DOHH2 (cell line): ENCODE measurements around the gene UNC5C.

ENCODE experiments used
- H3F3A ChIP-seq: fragments of 200-600 bp; sonication (generic), shearing (Covaris generic); 2 replicates; pipeline ENCODE4 v1.6.0; 2016; ENCODE audit warnings: antibody characterized with exemption, mild to moderate bottlenecking; ENCODE audit not compliant: control insufficient read depth, insufficient read depth
- H3K27ac ChIP-seq: fragments of 200-600 bp; sonication (generic); 2 replicates; pipeline ENCODE4 v1.5.1; 2014; ENCODE audit warnings: low read depth, mild to moderate bottlenecking, low read length, moderate library complexity
- H3K27me3 ChIP-seq: fragments of 200-600 bp; sonication (generic); 2 replicates; pipeline ENCODE4 v1.6.1; 2014; ENCODE audit warnings: mild to moderate bottlenecking, low read length, mixed read lengths; ENCODE audit not compliant: control insufficient read depth
- H3K36me3 ChIP-seq: fragments of 200-600 bp; sonication (generic); 2 replicates; pipeline ENCODE4 v1.6.1; 2014; ENCODE audit warnings: mild to moderate bottlenecking, low read length, moderate library complexity, mixed read lengths; ENCODE audit not compliant: control insufficient read depth
- H3K4me1 ChIP-seq: fragments of 200-600 bp; sonication (generic); 2 replicates; pipeline ENCODE4 v1.6.1; 2014; ENCODE audit warnings: mild to moderate bottlenecking, low read length, mixed read lengths; ENCODE audit not compliant: control insufficient read depth
- H3K4me2 ChIP-seq: fragments of 200-600 bp; sonication (generic); 2 replicates; pipeline ENCODE4 v1.6.0; 2014; ENCODE audit warnings: mild to moderate bottlenecking, low read length, moderate library complexity
- H3K4me3 ChIP-seq: fragments of 200-600 bp; sonication (generic); 2 replicates; pipeline ENCODE4 v1.5.1; 2014; ENCODE audit warnings: mild to moderate bottlenecking, low read length, mixed read lengths
- H3K79me2 ChIP-seq: fragments of 200-600 bp; sonication (generic); 2 replicates; pipeline ENCODE4 v1.6.1; 2014; ENCODE audit warnings: mild to moderate bottlenecking, low read length, mixed read lengths; ENCODE audit not compliant: control insufficient read depth
- H3K9me2 ChIP-seq: fragments of 200-600 bp; sonication (generic); replicated peaks from 2 replicates; pipeline ENCODE4 v1.6.1; 2014; ENCODE audit warnings: mild to moderate bottlenecking, low read length, mixed read lengths; ENCODE audit not compliant: control insufficient read depth
- H3K9me3 ChIP-seq: fragments of 200-600 bp; sonication (generic); 2 replicates; pipeline ENCODE4 v1.6.1; 2014; ENCODE audit warnings: antibody characterized with exemption, low read length, mixed read lengths; ENCODE audit not compliant: control insufficient read depth, insufficient read depth
- H4K20me1 ChIP-seq: fragments of 200-600 bp; sonication (generic); 2 replicates; pipeline ENCODE4 v1.6.0; 2014; ENCODE audit warnings: low read depth, mild to moderate bottlenecking, antibody characterized with exemption, low read length, moderate library complexity; ENCODE audit not compliant: control insufficient read depth, insufficient read depth
- EZH2phosphoT487 ChIP-seq: fragments of 200-600 bp; sonication (generic); IDR thresholded peaks from 2 replicates; pipeline ENCODE4 v1.6.1; 2017; ENCODE audit warnings: borderline replicate concordance, mild to moderate bottlenecking, antibody characterized with exemption, low read length, moderate library complexity, mixed read lengths
- TF ChIP-seq, protein P1 (sequence below): fragments of 200-600 bp; sonication (generic); IDR thresholded peaks from one replicate; pipeline ENCODE4 v1.5.1; 2014; ENCODE audit warnings: antibody characterized with exemption, mild to moderate bottlenecking, low read depth, low read length; ENCODE audit not compliant: poor library complexity, severe bottlenecking

The UNC5C gene

DNA sequence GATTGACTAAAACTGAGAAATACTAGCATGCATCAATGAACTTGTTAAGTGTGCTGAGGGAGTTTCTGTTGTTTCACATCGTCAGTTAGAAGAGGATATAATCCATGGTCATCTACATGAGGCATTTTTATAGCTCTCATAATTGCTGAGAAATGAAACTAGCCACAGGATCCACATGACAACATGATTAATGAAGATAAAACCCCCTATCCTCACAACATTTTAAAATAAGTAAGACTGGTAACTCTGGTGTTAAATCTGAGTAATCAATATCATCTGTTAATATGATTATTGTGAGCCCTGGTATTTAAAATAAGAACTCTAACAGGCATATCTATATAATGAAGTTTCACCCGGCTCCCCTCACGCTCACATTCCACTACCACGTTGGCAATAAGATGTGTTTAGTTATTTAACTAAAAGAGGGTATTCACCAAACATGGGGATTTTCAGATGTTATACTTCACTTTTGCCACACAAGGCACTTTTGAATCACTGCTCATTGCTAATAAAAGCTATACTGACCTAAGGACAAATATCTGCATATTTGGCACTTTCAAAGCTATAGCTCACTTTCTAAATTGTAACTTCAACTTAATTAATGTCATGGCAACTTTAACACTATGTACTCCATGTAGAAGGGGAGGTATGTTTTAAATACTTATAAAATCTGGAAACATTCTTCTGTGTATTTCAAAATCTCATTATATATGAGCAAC is 6.7 kb downstream of the UNC5C start:
- Histone ChIP-seq H3K4me2 (no peak overlapping the region), H3K27ac (no peak overlapping the region)

DNA sequence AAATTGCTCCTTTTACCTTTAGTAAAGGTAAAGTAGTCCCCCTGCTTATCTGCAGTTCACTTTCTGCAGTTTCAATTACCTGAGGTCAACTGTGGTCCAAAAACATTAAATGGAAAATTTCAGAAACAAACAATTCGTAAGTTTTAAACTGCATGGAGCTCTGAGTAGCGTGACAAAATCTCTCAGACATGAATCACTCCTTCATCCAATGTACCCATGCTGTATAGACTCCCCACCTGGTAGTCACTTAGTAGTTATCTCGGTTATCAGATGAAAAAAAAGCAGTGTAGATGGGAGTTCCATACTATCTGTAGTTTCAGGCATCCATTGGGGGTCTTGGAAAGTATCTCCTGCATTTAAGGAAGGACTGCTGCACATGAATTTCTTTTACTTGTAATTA is 7.7 kb downstream of the UNC5C start:
- TF ChIP-seq, protein P1, sequence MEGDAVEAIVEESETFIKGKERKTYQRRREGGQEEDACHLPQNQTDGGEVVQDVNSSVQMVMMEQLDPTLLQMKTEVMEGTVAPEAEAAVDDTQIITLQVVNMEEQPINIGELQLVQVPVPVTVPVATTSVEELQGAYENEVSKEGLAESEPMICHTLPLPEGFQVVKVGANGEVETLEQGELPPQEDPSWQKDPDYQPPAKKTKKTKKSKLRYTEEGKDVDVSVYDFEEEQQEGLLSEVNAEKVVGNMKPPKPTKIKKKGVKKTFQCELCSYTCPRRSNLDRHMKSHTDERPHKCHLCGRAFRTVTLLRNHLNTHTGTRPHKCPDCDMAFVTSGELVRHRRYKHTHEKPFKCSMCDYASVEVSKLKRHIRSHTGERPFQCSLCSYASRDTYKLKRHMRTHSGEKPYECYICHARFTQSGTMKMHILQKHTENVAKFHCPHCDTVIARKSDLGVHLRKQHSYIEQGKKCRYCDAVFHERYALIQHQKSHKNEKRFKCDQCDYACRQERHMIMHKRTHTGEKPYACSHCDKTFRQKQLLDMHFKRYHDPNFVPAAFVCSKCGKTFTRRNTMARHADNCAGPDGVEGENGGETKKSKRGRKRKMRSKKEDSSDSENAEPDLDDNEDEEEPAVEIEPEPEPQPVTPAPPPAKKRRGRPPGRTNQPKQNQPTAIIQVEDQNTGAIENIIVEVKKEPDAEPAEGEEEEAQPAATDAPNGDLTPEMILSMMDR: no peak
- TF ChIP-seq EZH2phosphoT487: no peak
- Histone ChIP-seq H3F3A (no peaks in the 10 kb centered on the region), H3K4me3 (no peak overlapping the region), H3K36me3 (no peaks in the 10 kb centered on the region), H3K4me2 (no peak overlapping the region), H3K79me2 (no peaks in the 10 kb centered on the region), H3K27ac (no peak overlapping the region), H3K9me3 (no peaks in the 10 kb centered on the region), H3K4me1 (no peaks in the 10 kb centered on the region), H4K20me1 (no peaks in the 10 kb centered on the region), H3K27me3 (no peaks in the 10 kb centered on the region), H3K9me2 (no peaks in the 10 kb centered on the region)

More for the DNA sequence above, 6.7 kb downstream of the UNC5C start:
- TF ChIP-seq EZH2phosphoT487: no peak
- TF ChIP-seq, protein P1: no peak
- Histone ChIP-seq H3K79me2 (no peaks in the 10 kb centered on the region), H3K27me3 (no peaks in the 10 kb centered on the region), H3K9me2 (no peaks in the 10 kb centered on the region), H3K4me1 (no peaks in the 10 kb centered on the region), H3K36me3 (no peaks in the 10 kb centered on the region), H3F3A (no peaks in the 10 kb centered on the region), H4K20me1 (no peaks in the 10 kb centered on the region), H3K9me3 (no peaks in the 10 kb centered on the region), H3K4me3 (no peak overlapping the region)

DNA sequence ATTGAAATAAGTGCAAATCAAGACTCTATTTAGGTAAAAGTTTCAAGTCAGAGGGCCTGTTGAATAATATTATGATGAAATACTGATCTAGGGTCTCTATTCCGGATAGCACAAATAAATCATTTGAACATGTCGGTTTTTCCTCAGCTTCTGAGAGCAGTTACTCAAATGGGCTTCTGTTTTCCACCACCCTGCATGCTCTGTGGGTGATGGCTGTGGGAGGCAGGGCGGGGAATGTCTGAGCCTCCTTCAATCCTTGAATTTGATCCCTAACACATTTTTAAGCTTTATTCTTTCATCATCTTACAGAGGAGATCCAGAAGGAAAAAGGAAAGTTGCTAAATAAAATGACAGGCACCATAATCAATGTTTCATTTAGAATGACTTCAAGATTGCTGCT is 8.5 kb downstream of the UNC5C start:
- H3K27ac ChIP-seq: no peak overlapping the region
- H3K9me3 ChIP-seq: no peaks in the 10 kb centered on the region
- no peaks in the 10 kb centered on the region for H3K4me1 ChIP-seq
- no peaks in the 10 kb centered on the region for H3K36me3 ChIP-seq
- H3K4me3 ChIP-seq: no peak overlapping the region
- no peak overlapping the region for H3K4me2 ChIP-seq
- H3K27me3 ChIP-seq: no peaks in the 10 kb centered on the region
- no peaks in the 10 kb centered on the region for H3F3A ChIP-seq
- no peaks in the 10 kb centered on the region for H3K9me2 ChIP-seq
- H3K79me2 ChIP-seq: no peaks in the 10 kb centered on the region
- no peak for TF ChIP-seq EZH2phosphoT487
- TF ChIP-seq, protein P1: no peak
- H4K20me1 ChIP-seq: no peaks in the 10 kb centered on the region
